HG03558 (cell line): ENCODE results near the gene HSPA5.
"Not testable (repeated sequence)": the region's sequence is repeated elsewhere in the genome, so short reads cannot be mapped to it uniquely, and the experiment has no call there.

Experiments
- ATAC-seq: cut with Tn5 transposase; IDR thresholded peaks from one replicate; pipeline ENCODE4 v1.9.1; 2021; ENCODE audit warnings: moderate number of reproducible peaks; ENCODE audit not compliant: unreplicated experiment; ENCODE audit errors: extremely low read depth

HSPA5 gene

DNA sequence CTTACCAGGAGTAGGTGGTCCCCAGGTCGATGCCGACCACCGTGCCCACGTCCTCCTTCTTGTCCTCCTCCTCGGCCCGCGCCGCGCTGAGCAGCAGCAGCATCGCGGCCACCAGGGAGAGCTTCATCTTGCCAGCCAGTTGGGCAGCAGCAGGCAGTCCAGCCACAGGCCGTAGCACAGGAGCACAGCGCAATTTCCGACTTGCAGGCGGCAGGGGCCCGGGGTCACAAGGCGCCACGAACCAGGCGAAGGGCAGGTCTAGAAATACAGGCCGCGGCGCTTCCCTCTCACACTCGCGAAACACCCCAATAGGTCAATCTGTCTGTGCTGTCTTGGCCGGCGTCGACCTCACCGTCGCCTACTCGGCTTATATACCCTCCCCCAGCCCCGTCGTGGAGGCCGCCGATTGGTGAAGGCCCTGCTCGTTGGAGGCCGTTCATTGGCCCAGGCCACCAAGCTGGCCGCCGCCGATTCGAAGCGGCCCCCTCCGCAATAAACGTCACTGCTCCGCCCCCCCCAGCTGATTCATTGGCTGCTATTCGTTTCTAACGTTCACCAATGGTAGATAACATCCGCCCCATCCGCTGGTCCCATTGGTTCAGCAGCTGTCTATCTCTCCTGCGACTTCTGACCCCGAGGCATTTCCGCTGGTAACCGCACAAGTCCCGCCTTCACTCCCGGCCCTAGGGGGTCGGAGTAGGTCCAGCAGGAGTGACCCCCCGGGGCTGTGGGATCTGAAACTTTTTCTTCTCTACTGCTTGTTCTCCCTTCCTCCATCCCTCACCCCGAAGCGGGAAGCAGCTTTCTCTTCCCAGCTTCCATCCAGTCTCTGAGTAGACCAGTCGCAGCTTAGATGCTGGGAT, at the start of gene HSPA5:
HSPA5 (minus strand) TSS at position 344 of the 863 bp plus-strand sequence; CDS start at position 127, 217 bp downstream.
- ATAC-seq: peak; percentile 69

DNA sequence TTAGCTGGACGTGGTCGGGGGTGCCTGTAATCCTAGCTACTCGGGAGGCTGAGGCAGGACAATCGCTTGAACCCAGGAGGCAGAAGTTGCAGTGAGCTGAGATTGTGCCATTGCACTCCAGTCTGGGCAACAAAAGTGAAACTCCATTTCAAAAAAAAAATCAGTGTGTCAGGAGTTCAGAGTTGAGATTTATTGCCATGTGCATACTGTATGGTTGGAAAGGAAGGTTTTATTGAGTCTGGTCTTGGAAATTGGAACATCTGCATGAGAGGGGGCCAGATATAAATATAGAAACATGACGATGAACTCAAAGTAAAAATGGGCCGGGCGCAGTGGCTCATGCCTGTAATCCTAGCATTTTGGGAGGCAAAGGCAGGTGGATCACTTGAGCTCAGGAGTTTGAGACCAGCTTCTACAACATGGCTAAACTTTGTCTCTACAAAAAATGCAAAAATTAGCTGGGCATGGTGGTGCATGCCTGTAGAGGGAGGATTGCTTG, 45.8 kb upstream of the HSPA5 start:
- ATAC-seq: not testable (repeated sequence)

DNA sequence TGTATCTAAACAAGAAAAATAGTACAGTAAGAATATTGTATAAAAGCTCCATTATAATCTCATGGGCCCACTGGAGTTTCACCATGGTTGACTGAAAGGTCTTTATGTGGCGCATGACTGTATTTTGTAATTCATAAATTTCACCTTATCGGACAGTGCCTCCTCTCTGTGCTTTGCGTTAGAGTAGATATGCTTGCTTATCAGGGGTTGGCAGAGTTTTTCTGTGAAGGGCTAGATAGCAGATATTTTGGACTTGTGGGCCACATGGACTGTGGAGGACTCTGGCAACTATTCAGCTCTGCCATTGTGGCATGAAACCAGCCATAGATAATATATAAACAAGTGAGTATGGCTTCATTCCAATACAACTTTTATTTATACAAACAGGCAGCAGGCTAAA, 43.7 kb upstream of the HSPA5 start:
- no peak for ATAC-seq

DNA sequence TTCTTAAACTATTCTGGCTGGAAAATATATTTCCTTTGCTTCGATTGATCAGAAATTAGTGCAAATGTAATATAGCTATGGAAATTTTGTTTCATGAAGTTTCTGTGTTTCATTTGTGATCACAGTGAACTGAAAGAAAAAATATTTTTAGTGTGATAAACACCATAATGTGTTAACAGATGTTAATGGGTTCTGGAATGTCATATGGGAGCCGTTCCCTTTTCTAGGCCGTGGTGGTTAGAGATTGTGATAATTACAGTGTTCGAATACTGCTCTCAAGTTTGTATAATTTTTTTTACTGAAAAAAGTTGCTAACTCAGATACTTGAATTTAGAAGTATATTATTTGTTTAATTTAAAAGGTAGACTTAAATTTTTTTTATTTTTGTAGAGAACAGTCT, 39.8 kb upstream of the HSPA5 start:
- no peak for ATAC-seq

DNA sequence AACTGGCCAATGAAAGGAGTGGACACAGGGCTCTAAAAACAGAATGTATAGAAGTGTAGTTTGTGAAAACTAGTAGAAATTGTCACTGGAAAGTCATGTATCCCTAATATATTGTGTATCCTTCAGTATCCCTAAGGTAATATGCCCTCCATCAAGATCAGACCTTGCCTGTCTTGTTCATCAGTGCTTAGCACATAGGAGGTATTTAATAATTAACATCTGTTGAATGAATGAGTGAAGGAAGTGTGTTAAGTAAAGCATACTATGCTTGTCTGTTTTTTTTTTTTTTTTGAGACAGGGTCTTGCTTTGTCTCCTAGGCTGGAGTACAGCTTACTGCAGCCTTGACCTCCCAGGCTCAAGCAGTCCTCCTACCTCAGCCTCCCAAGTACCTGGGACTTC, 36.3 kb upstream of the HSPA5 start:
- no peak for ATAC-seq

DNA sequence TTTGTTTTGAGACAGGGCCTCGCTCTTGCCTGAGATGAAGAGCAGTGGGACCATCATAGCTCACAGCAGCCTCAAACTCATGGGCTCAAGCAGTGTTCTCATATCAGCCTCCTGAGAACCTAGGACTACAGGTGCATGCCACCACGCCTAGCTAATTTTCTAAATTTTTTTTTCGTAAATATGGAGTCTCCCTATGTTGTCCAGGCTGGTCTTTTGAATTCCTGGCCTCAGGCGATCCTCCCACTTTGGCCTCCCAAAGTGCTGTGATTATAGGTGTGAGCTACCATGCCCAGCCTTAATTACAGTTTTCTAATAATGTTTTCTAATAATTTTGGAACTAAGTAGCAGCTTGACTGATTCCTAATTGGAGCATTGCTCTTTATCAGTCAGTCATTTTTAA, 35.6 kb upstream of the HSPA5 start:
- ATAC-seq: no peak

DNA sequence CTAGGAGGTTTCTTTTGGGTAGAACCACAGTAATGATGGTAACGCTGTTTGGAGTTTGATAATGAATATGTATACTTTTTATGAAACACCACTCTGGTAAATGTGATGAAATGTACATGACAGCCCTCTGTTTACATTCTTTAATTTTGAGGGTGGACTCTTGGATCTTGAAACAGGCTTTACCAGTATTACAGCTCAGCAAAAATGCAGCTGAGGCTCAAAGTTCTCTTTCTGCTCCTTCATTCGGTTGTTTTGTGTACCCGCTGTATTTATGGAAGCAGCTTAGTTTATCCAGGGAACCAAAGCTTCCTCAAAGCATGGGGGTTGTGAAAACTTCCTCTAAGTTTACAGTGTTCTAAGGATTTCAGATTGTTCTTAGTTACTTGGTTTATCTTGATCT, 31.6 kb upstream of the HSPA5 start:
- no peak for ATAC-seq

DNA sequence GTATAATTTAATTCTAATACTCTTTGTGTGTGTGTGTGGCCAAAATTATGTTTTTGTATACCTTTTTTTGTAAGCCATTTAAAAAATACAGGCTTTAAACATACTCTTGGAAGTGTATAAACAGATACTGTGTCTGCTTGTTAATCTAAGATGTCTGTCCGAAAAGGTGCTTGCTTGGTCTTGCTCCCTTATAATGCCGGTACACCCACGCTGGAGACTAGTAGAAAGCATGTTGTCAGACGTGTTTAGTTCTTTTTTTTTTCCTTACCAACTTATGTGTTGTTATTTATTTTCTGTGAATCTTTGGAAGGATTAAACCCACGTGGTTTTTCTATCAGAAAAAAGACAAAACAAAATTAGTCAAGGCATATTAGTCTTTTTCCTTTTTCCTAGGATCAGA, 29.9 kb upstream of the HSPA5 start:
- ATAC-seq: no peak

DNA sequence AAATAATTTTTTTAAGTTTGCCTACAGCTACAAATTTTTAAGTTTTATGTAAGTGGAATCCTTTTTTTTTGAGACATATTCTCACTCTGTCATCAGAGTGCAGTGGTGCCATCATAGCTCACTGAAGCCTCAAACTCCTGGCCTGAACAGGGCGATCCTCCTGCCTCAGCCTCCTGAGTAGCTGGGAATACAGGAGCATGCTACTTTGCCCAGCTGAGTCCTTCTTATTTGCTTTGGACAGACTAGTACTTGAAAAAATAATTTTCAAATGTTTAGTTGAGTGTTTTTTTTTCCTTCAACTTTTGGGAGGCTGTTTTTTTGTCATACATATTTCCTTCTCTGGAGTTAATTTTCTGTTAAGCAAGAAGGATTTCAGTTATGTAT, 27.9 kb upstream of the HSPA5 start:
- no peak for ATAC-seq

DNA sequence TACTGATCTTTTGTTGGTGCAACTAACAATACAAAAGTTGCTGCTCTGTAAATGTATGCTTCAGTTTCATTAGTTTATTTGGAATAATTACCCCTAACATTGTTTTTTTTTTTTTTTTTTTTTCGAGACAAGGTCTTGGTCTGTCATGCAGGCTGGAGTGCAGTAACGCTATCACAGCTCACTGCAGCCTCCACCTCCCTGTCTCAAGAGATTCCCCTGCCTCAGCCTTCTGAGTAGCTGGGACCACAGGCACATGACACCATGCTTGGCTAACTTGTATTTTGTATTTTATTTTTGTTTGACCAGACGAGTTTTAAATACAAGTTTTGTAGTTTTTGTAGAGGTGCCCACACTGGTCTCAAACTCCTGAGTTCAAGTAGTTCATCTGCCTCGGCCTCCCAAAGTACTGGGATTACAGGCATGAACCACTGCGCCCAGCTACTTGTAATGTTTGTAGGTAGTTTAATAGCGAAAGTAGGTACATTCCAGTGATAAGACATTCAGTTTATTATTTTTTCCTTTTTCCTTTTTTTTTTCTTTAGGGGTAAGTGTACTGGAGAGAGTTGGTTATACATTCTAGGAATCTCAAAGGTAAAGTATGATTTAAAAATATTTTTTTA, 27.4 kb upstream of the HSPA5 start:
- no peak for ATAC-seq

DNA sequence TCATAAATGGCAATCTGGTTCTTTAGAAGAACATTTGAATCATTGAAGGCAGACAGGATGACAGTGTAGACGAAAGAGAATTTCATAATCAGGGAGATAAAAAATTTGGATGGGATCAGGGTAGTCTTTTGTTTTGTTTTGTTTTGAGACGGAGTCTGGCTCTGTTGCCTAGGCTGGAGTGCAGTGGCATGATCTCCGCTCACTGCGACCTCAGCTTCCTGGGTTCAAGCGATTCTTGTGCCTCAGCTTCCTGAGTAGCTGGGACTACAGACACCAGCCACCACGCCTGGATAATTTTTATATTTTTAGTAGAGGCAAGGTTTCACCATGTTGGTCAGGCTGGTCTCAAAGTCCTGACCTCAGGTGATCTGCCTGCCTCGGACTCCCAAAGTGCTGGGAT, 22.9 kb upstream of the HSPA5 start:
- not testable (repeated sequence) for ATAC-seq

DNA sequence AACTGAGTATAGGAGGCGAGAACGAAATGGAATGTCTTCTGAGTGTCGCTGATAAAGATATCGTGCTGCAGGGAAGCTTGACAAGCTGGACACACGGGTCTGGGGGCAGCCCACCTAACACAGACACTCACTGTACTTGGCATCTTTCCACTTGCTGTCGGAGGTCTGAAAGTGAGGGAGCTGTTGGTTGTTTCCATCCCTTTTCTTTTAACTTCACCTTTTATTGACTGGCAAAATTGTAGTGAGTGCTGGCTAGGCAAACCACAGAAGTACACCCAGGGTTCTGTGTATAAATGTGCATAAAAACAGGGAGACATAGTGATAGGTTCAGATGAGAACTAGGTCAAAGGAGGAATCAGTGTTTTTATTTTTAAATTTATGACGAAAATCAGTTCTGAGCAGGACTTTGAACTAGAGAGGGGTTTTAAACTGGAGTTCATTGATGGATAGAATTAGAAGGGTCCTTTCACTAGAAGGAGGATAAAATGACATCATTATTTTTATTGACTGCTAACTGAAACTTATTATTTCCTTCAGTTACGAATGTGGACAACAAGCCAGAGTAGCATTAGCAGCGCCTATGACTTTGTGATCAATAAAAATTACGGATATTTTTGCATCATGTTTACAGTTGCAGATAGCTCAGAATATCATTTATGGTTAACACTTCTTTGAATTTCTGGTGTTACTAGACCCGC, 21.3 kb upstream of the HSPA5 start:
- no peak for ATAC-seq

DNA sequence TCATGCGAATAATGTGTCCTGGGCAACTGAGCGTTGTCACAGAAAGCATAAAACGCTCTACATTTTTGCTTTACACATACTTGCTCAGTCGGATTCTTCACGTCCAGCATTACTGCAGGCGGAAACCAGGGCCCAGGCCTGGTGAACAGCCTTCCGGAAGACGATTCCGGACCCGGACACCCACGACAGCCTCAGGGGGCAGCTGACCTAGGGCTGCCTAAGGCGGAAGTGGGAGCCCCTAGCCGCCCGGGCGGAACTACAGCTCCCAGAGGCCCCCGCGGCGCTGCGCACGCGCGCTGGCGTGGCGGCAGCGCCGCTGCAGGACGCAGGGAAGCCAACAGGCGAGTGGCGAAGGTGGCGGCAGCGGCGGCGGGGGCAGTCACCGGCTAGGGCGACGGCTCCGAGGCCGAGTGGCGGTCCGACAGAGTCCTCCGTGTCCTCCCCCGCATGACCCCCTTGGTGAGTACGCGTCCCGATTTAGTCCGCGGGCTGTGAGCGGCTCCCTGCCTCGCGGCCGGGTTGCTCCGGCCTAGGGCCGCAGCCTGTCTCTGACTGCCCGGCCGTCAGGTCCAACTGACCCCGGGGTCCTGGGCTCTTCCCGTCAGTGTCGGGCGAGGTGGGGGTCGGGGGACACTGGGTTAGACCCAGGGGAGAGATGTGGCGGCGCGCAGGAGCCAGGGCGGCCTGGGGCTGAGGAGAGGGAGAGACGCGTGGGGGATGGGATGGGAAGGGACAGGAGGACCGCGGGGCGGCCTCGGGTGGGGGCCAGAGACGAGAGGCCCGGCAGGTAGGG, 20.6 kb upstream of the HSPA5 start, which contains the start of gene GAPVD1:
GAPVD1 (plus strand) TSS at position 326 of the 793 bp plus-strand sequence. CDS start 37,096 bp downstream, outside the sequence.
- ATAC-seq: peak; percentile 65

DNA sequence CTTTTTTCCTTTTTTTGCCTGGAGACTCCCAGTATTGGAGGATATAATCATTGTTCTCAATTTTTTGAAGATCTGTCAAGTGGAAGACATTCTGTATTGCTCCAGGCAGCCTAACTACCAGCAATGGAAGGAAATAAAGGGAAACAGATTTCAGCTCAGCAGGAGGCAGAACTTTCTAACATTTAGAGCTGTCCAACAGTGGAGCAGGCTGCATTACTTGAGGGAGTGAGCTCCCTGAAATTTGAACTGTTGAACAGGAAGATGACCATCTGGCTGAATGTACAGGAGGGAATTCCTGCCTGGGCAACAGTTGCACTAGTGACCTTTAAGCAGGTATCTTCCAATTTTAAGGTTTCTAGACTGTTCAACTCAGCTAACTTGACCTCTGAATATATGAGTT, 19.4 kb upstream of the HSPA5 start:
- no peak for ATAC-seq

DNA sequence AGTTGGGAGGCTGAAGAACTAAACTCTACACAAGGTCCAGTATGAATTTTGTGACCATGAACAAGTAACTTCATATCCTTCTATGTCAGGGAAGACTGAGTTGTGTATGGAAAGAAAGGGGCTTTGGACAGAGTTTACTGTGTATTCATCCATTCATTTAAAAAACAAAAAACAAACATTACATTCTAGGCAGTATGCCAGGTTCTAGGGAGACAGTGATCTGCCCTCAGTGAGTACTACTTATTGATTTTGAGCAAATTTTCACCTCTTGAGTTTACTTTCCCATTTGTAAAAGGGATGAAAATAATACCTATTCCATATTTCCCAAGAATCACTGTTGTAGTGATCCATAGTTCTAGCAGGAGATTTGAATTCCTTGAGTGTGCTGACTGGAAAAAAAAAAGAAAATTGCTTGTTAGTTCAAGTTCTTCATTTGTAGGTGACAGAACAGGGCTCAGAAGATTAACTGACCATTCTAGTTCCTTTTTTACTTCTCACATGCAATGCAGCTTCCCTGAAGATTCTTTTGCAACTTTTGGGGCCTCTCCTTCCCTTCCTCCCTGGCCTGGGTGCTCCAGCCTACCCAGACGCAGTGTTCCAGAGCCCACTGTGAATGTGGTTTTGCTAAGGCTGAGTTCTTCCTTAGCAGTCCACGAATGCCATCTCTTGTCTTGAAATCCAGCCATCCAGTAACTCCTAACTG, 17.8 kb upstream of the HSPA5 start:
- no peak for ATAC-seq

DNA sequence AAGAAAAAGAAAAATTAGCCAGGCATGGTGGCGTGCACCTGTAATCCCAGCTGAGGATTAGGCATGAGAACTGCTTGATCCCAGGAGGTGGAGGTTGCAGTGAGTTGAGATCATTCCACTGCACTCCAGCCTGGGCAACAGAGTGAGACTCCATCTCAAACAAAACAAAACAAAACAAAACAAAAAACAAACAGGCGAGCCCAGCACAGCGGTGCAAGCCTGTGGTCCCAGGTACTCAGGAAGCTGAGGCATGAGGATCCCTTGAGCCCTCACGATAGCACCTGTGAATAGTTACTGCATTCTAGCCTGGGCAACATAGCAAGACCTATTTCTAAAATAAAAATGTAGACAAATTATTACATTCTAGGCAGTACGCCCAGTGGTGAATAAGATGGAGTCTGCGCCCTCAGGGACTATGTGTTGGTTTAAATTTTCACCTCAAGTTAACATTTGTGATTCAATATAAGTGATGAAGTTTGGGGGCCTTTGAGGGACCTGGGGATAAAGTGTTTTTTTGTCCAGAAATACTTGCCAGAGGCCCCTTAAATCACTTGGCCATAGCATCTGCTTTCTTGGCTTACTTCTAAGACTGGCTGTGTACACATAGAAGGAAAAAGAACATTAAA, 17.1 kb upstream of the HSPA5 start:
- ATAC-seq: no peak

DNA sequence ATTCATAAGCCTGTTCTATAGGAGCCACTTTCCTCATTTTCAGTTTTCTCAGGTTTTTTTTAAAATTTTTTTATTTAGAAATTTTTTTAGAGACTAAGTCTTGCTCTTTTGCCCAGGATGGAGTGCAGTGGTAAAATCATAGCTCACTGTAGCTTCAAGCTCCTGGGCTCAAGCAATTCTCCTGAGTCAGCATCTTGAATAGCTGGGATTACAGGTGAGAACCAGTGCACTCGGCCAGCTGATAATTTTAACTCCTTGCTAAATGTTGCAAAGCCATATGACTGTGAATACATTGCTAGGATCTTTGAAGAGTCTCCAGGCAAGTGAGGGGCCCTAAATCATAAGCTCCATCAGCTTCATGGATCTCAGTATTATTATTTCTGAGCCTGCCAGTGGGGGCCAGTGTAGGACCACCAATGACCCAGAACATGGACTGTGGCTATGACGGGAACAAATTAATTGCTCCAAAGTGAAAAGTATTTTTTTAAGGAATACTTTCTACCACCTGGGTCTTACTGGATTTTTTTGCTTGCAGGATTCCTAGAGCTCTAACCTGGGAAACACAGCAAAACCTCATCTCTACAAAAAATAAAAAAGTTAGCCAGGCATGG, 14.7 kb upstream of the HSPA5 start:
- ATAC-seq: no peak

DNA sequence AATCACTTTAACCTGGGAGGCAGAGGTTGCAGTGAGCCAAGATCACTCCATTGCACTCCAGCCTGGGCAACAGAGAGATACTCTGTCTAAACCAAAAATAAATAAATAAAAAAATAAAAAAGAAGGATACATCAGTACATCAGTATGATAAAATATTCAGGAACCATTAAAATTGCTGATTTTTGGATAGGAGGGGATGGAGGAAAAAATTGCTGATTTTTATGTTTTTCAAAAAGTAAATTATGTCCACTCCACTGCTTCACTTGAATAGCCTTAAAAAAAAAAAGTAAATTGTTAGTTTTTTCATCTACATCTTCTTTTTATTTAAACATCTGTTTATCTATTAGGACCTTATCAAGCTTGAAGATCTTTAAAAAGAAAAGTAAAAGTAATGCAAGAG, 13.1 kb upstream of the HSPA5 start:
- no peak for ATAC-seq

DNA sequence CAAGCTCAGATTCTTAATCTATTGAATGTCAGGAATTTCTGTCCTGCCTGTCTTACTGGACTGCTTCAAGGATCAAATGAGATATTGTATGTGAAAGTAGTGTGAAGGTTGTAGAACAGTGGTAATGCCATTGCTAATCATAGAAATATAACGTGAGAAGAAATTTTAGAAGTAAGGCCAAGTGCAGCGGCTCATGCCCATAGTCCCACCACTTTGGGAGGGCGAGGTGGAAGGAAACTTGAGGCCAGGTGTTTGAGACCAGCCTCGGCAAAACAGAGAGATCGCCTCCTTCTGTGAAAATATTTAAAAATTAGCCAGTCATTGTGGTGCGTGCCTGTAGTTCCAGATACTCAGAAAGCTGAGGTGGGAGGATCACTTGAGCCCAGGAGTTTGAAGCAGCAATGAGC, 5.1 kb upstream of the HSPA5 start:
- ATAC-seq: no peak
